H9 (cell line): ENCODE measurements around the gene DCUN1D2. TPM values are rescaled to one million over a fixed set of nuclear protein-coding genes. Genes with fewer than 3 reads are reported as not detected.
A peak's percentile ranks its signal among the peaks of the same experiment; 100 is the strongest.

Experiments
- DNase-seq: peaks from one replicate; pipeline ENCODE4 v3.0.0-alpha.2; 2017
- H2AFZ ChIP-seq: one replicate; pipeline ENCODE4 v1.6.1; 2013; ENCODE audit warnings: mild to moderate bottlenecking, low read length, control low read depth, moderate library complexity
- H2AK5ac ChIP-seq: 2 replicates; pipeline ENCODE4 v1.6.1; 2013; ENCODE audit warnings: low read length, control low read depth, mixed read lengths; ENCODE audit not compliant: insufficient read length
- H2BK120ac ChIP-seq: one replicate; pipeline ENCODE4 v1.6.1; 2013; ENCODE audit warnings: low read depth, mild to moderate bottlenecking, low read length, control low read depth, inconsistent platforms; ENCODE audit not compliant: poor library complexity, severe bottlenecking
- H2BK12ac ChIP-seq: 2 replicates; pipeline ENCODE4 v1.6.1; 2013; ENCODE audit warnings: low read length, control low read depth, mixed read lengths, low read depth; ENCODE audit not compliant: insufficient read length
- H2BK15ac ChIP-seq: 2 replicates; pipeline ENCODE4 v1.6.1; 2013; ENCODE audit warnings: low read depth, low read length, control low read depth
- H2BK20ac ChIP-seq: one replicate; pipeline ENCODE4 v1.6.1; 2013; ENCODE audit warnings: low read depth, mild to moderate bottlenecking, low read length, control low read depth, inconsistent platforms; ENCODE audit not compliant: poor library complexity, severe bottlenecking
- H2BK5ac ChIP-seq: 2 replicates; pipeline ENCODE4 v1.6.1; 2013; ENCODE audit warnings: low read length, control low read depth, mixed read lengths; ENCODE audit not compliant: insufficient read length
- H3K14ac ChIP-seq: 2 replicates; pipeline ENCODE4 v1.6.1; 2013; ENCODE audit warnings: low read length, control low read depth; ENCODE audit not compliant: insufficient read depth
- H3K18ac ChIP-seq: 2 replicates; pipeline ENCODE4 v1.6.1; 2013; ENCODE audit warnings: low read depth, mild to moderate bottlenecking, mixed read lengths, low read length, control low read depth; ENCODE audit not compliant: insufficient read length
- H3K23ac ChIP-seq: 2 replicates; pipeline ENCODE4 v1.6.1; 2013; ENCODE audit warnings: low read length, control low read depth, mixed read lengths, low read depth; ENCODE audit not compliant: insufficient read length
- H3K23me2 ChIP-seq: 2 replicates; pipeline ENCODE4 v1.6.1; 2013; ENCODE audit warnings: low read depth, mild to moderate bottlenecking, mixed read lengths, low read length, control low read depth; ENCODE audit not compliant: insufficient read length, poor library complexity, severe bottlenecking
- H3K27ac ChIP-seq: 2 replicates; pipeline ENCODE4 v1.5.1; 2013; ENCODE audit warnings: low read length, control low read depth, mixed read lengths, low read depth; ENCODE audit not compliant: insufficient read length
- H3K27me3 ChIP-seq: 2 replicates; pipeline ENCODE4 v1.6.1; 2013; ENCODE audit warnings: low read length, control low read depth, inconsistent platforms; ENCODE audit not compliant: insufficient read depth
- H3K4ac ChIP-seq: 2 replicates; pipeline ENCODE4 v1.6.1; 2013; ENCODE audit warnings: low read depth, mild to moderate bottlenecking, control low read depth, inconsistent platforms, low read length, moderate library complexity
- H3K4me1 ChIP-seq: 2 replicates; pipeline ENCODE4 v1.6.1; 2013; ENCODE audit warnings: low read length, control low read depth, inconsistent platforms; ENCODE audit not compliant: insufficient read depth
- H3K4me2 ChIP-seq: 2 replicates; pipeline ENCODE4 v1.6.1; 2013; ENCODE audit warnings: low read length, control low read depth, mixed read lengths; ENCODE audit not compliant: insufficient read length, insufficient read depth
- H3K56ac ChIP-seq: 2 replicates; pipeline ENCODE4 v1.6.1; 2013; ENCODE audit warnings: low read depth, mild to moderate bottlenecking, mixed read lengths, low read length, control low read depth; ENCODE audit not compliant: insufficient read length
- H3K79me1 ChIP-seq: 2 replicates; pipeline ENCODE4 v1.6.1; 2013; ENCODE audit warnings: low read depth, mild to moderate bottlenecking, moderate library complexity, low read length, control low read depth, inconsistent platforms; ENCODE audit not compliant: insufficient read depth, poor library complexity, severe bottlenecking
- H3K79me2 ChIP-seq: 2 replicates; pipeline ENCODE4 v1.6.1; 2013; ENCODE audit warnings: low read length, control low read depth, inconsistent platforms; ENCODE audit not compliant: insufficient read depth
- H3K9ac ChIP-seq: 2 replicates; pipeline ENCODE4 v1.6.1; 2013; ENCODE audit warnings: low read length, control low read depth, mixed read lengths; ENCODE audit not compliant: insufficient read length; ENCODE audit errors: extremely low read depth
- H3K9me3 ChIP-seq: one replicate; pipeline ENCODE4 v1.6.1; 2013; ENCODE audit warnings: low read depth, low read length, inconsistent platforms; ENCODE audit not compliant: control insufficient read depth
- H3T11ph ChIP-seq: one replicate; pipeline ENCODE4 v1.6.1; 2013; ENCODE audit warnings: mild to moderate bottlenecking, low read length, control low read depth, inconsistent platforms
- H4K20me1 ChIP-seq: one replicate; pipeline ENCODE4 v1.6.1; 2013; ENCODE audit not compliant: control insufficient read depth, insufficient read length, insufficient read depth
- H4K5ac ChIP-seq: 2 replicates; pipeline ENCODE4 v1.6.1; 2013; ENCODE audit warnings: low read depth, mild to moderate bottlenecking, mixed read lengths, low read length, control low read depth; ENCODE audit not compliant: insufficient read length
- H4K8ac ChIP-seq: replicated peaks from 2 replicates; pipeline ENCODE4 v1.6.1; 2013; ENCODE audit warnings: low read length, control low read depth, mixed read lengths, low read depth; ENCODE audit not compliant: insufficient read length
- H4K91ac ChIP-seq: 2 replicates; pipeline ENCODE4 v1.6.1; 2013; ENCODE audit warnings: low read depth, mild to moderate bottlenecking, moderate library complexity, mixed read lengths, low read length, control low read depth; ENCODE audit not compliant: insufficient read length
- H3K27ac Mint-ChIP-seq, 3 experiments: 2 replicates in 2 of 3; 3 replicates in 1 of 3; pipeline ENCODE4 v1.8.0; 2020 to 2021; ENCODE audit warnings: mixed read lengths in 3 of 3, mild to moderate bottlenecking in 1 of 3, moderate library complexity in 1 of 3
- H3K27me3 Mint-ChIP-seq: 2 replicates; pipeline ENCODE4 v1.8.0; 2021; ENCODE audit warnings: low read depth, mild to moderate bottlenecking, moderate library complexity, mixed read lengths
- H3K36me3 Mint-ChIP-seq, 3 experiments: 2 replicates in 2 of 3; 3 replicates in 1 of 3; pipeline ENCODE4 v1.8.0; 2020 to 2021; ENCODE audit warnings: low read depth in 3 of 3, mixed read lengths in 3 of 3; ENCODE audit not compliant: insufficient read depth in 1 of 3
- H3K4me1 Mint-ChIP-seq, 2 experiments: 2 replicates each; pipeline ENCODE4 v1.8.0; 2020; ENCODE audit warnings: mixed read lengths in 2 of 2
- H3K4me3 Mint-ChIP-seq, 2 experiments: 2 replicates in 1 of 2; 3 replicates in 1 of 2; pipeline ENCODE4 v1.8.0; 2020 to 2021; ENCODE audit warnings: mild to moderate bottlenecking in 2 of 2, mixed read lengths in 2 of 2, moderate library complexity in 1 of 2
- H3K9me3 Mint-ChIP-seq, 2 experiments: 2 replicates in 1 of 2; 3 replicates in 1 of 2; pipeline ENCODE4 v1.8.0; 2020; ENCODE audit warnings: mild to moderate bottlenecking in 2 of 2, mixed read lengths in 2 of 2, moderate library complexity in 1 of 2
- WGBS: extraction: QIAGEN DNeasy Blood & Tissue Kit; methylation state at CpG from one replicate; pipeline ENCODE4 v1.1.7; 2013; ENCODE audit warnings: missing lambda C conversion rate, low lambda C conversion rate, mixed read lengths; ENCODE audit not compliant: insufficient read length; ENCODE audit errors: extremely low coverage; 5-methylcytosine and 5-hydroxymethylcytosine counted together
- total RNA-seq: library from RNA; stranded (reverse); gene quantifications from 2 replicates; pipeline ENCODE4 v1.2.1, GENCODE V29; 2021
- TF ChIP-seq, protein P1 (sequence below): fragments of 200-600 bp; sonication (generic); conservative IDR thresholded peaks from 3 replicates; pipeline ENCODE4 v1.8.0; 2021; ENCODE audit warnings: antibody characterized with exemption, mild to moderate bottlenecking

The DCUN1D2 gene
- total RNA-seq, 1 experiment from 2014 or later = 36.8 TPM

DNA sequence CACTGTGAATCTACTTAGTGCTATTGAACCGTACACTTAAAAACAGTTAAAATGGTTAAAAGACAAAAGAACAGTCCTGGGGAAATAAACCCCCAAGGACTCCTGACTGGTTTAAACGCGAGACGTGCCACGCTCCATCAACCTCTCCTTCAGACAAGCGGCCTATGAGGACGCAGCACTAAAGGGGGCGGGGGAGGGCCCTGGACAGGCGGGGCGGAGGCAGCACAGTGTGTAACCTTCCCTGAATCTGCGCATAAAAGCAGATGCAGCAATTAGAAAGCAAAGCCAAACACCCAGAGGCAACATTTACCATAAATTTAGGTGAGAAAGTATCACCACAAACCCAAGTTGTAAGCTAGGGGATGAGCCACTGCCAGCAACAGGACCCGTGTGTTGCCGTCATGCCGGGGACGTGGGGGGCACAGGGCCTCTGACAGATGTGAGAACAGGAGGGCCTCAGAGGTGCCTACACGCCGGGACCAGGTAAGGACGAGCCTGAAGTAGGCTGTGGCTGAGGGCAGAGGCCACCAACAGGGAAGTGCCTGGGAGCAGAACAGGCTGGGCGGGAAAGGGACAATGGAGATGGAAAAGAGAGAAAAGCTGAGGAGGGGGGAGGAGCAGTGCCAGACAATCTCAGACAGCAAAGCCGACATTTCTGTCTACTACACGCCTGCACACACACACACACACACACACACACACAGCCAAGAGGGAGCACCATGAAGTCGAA, 21.9 kb downstream of the DCUN1D2 start:
- Histone ChIP-seq H2BK120ac (no peak overlapping the region), H4K8ac (no peak overlapping the region), H4K5ac (no peak overlapping the region), H2BK15ac (no peak overlapping the region), H3K79me2 (no peaks in the 10 kb centered on the region), H3K23me2 (peaks cover 2% of the 10 kb centered on the region), H3K14ac (peak overlapping the region; percentile 78), H3K4ac (no peak overlapping the region), H3K9ac (no peak overlapping the region), H4K20me1 (no peaks in the 10 kb centered on the region), H2BK20ac (no peak overlapping the region), H3K18ac (peak overlapping the region; percentile 27), H3K9me3 (no peaks in the 10 kb centered on the region), H2AFZ (no peak overlapping the region), H3K27me3 (no peaks in the 10 kb centered on the region), H2BK5ac (no peak overlapping the region), H3T11ph (no peak overlapping the region), H3K4me2 (peak overlapping the region; percentile 14), H2BK12ac (no peak overlapping the region), H3K56ac (no peak overlapping the region), H3K27ac (no peak overlapping the region), H3K23ac (no peak overlapping the region), H3K79me1 (no peaks in the 10 kb centered on the region), H3K4me1 (no peaks in the 10 kb centered on the region), H4K91ac (no peak overlapping the region), H2AK5ac (no peak overlapping the region)
- Mint-ChIP-seq H3K9me3 (no peaks in the 10 kb centered on the region; a peak in 1 of 5 replicates), H3K4me3 (peak overlapping the region; percentile 2 to 22; a peak in 3 of 5 replicates), H3K4me1 (peaks cover 15 to 35% of the 10 kb centered on the region in 2 experiments), H3K36me3 (peaks cover 18 to 52% (median 46%) of the 10 kb centered on the region in 3 experiments; a peak in 6 of 7 replicates), H3K27me3 (no peaks in the 10 kb centered on the region), H3K27ac (peak overlapping the region; percentile 68 to 96 (median 82); a peak in 6 of 7 replicates)
- WGBS = no CpG with 5 or more reads among the region's 22 CpGs
- TF ChIP-seq, protein P1, sequence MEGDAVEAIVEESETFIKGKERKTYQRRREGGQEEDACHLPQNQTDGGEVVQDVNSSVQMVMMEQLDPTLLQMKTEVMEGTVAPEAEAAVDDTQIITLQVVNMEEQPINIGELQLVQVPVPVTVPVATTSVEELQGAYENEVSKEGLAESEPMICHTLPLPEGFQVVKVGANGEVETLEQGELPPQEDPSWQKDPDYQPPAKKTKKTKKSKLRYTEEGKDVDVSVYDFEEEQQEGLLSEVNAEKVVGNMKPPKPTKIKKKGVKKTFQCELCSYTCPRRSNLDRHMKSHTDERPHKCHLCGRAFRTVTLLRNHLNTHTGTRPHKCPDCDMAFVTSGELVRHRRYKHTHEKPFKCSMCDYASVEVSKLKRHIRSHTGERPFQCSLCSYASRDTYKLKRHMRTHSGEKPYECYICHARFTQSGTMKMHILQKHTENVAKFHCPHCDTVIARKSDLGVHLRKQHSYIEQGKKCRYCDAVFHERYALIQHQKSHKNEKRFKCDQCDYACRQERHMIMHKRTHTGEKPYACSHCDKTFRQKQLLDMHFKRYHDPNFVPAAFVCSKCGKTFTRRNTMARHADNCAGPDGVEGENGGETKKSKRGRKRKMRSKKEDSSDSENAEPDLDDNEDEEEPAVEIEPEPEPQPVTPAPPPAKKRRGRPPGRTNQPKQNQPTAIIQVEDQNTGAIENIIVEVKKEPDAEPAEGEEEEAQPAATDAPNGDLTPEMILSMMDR = no peak
- DNase-seq = no peak
